Lung (tissue), 12 donors: Measurements from ENCODE around the gene RAB11FIP2. TPM values are rescaled to one million over a fixed set of nuclear protein-coding genes. Genes with fewer than 3 reads are reported as not detected.

Source experiments
- ATAC-seq: fragments of 200-7000 bp; cut with Tn5 transposase; one replicate; pipeline ENCODE4 v1.9.1; 2020; ENCODE audit warnings: moderate number of reproducible peaks; ENCODE audit not compliant: insufficient read depth, low FRiP score
- DNase-seq, 3 donors: peaks; one replicate each; pipeline ENCODE4 v3.0.0-alpha.2; 2013 to 2017
- H3K27ac ChIP-seq, 2 donors: one replicate each; pipeline ENCODE4 v1.5.1; 2013; ENCODE audit warnings: mild to moderate bottlenecking in 2 of 2, moderate library complexity in 2 of 2, control low read depth in 1 of 2, inconsistent platforms in 1 of 2, low read depth in 1 of 2, low read length in 1 of 2
- H3K27me3 ChIP-seq, 3 donors: one replicate each; pipeline ENCODE4 v1.5.1; 2013; ENCODE audit warnings: low read length in 2 of 3; ENCODE audit not compliant: control insufficient read depth in 3 of 3, insufficient read depth in 3 of 3
- H3K36me3 ChIP-seq, 4 donors: one replicate each; pipeline ENCODE4 v1.5.1; 2013; ENCODE audit warnings: low read length in 4 of 4, mild to moderate bottlenecking in 1 of 4, moderate library complexity in 1 of 4; ENCODE audit not compliant: control insufficient read depth in 4 of 4, insufficient read depth in 4 of 4
- H3K4me1 ChIP-seq, 5 donors: one replicate each; pipeline ENCODE4 v1.5.1; 2013; ENCODE audit warnings: low read length in 5 of 5, mild to moderate bottlenecking in 2 of 5, moderate library complexity in 1 of 5; ENCODE audit not compliant: control insufficient read depth in 5 of 5, insufficient read depth in 5 of 5
- H3K4me3 ChIP-seq: one replicate; pipeline ENCODE4 v1.5.1; 2013; ENCODE audit warnings: mild to moderate bottlenecking, control low read depth, moderate library complexity
- H3K9ac ChIP-seq, 2 donors: one replicate each; pipeline ENCODE4 v1.5.1; 2013; ENCODE audit warnings: low read length in 2 of 2, control low read depth in 1 of 2; ENCODE audit not compliant: insufficient read depth in 1 of 2
- H3K9me3 ChIP-seq, 4 donors: one replicate each; pipeline ENCODE4 v1.5.1; 2013; ENCODE audit warnings: low read length in 3 of 4, mild to moderate bottlenecking in 1 of 4, moderate library complexity in 1 of 4; ENCODE audit not compliant: control insufficient read depth in 4 of 4, insufficient read depth in 3 of 4
- CTCF ChIP-seq: IDR thresholded peaks from 2 replicates; pipeline ENCODE4 v1.5.1; 2012; ENCODE audit warnings: mild to moderate bottlenecking; ENCODE audit errors: control extremely low read depth, extremely low read depth
- WGBS, 2 donors: extraction: QIAGEN DNeasy Blood & Tissue Kit; methylation state at CpG; one replicate each; pipeline ENCODE4 v1.1.7; 2013; 5-methylcytosine and 5-hydroxymethylcytosine counted together
- polyA plus RNA-seq, 2 donors: library from polyadenylated mRNA; stranded (reverse); fragments of 200-250 nt; gene quantifications; one replicate each; pipeline ENCODE4 v1.2.1, GENCODE V29; 2013
- total RNA-seq, 2 donors: library from RNA; depleted of rRNA in 1 of 2; stranded (reverse); fragments of >200 nt in 1 of 2; gene quantifications; one replicate each; pipeline ENCODE4 v1.2.1, GENCODE V29; 2014 to 2021
- donor health status: control.
- donor health status: control.
- donor health status: Bipolar disorder and iron deficiency.
- donor health status: healthy.
- donor health status: DM: yes; HTN: yes; CAD: no.

Gene RAB11FIP2
- total and polyA plus RNA-seq, 4 donors = 4.2 to 52.4 (median 12.8) TPM

GRCh38 chr10:118003126-118003525 is 43.6 kb downstream of the RAB11FIP2 start:
- no peaks in the 10 kb centered on the region for H3K4me1 ChIP-seq
- no peak for TF ChIP-seq CTCF
- no peak for ATAC-seq
- no peak for DNase-seq
- peaks cover under 1 to 9% (median 5%) of the 10 kb centered on the region in 4 donors for H3K36me3 ChIP-seq
- no peaks in the 10 kb centered on the region for H3K27me3 ChIP-seq
- H3K27ac ChIP-seq = no peak overlapping the region
- H3K9ac ChIP-seq = no peak overlapping the region
- H3K9me3 ChIP-seq = no peaks in the 10 kb centered on the region
- 54 to 73% methylated on average over 1 of the region's 1 CpG for WGBS, 2 donors
- no peak overlapping the region for H3K4me3 ChIP-seq

GRCh38 chr10:118002581-118002980 is 44.2 kb downstream of the RAB11FIP2 start:
- WGBS, 2 donors = 71 to 86% methylated on average over 6 of the region's 6 CpGs
- Histone ChIP-seq H3K9me3 (no peaks in the 10 kb centered on the region), H3K9ac (no peak overlapping the region), H3K36me3 (peaks cover 0 to 9% (median 3%) of the 10 kb centered on the region in 4 donors), H3K27me3 (no peaks in the 10 kb centered on the region), H3K4me1 (no peaks in the 10 kb centered on the region), H3K27ac (no peak overlapping the region), H3K4me3 (no peak overlapping the region)
- no peak for TF ChIP-seq CTCF
- DNase-seq = no peak
- no peak for ATAC-seq

- no peak for DNase-seq
- no peak for TF ChIP-seq CTCF
- no peak overlapping the region for H3K4me3 ChIP-seq
- no peaks in the 10 kb centered on the region for H3K4me1 ChIP-seq
- 88 to 100% methylated on average over 1 of the region's 1 CpG for WGBS, 2 donors
- H3K9ac ChIP-seq = no peak overlapping the region
- ATAC-seq = no peak
- H3K27ac ChIP-seq = no peak overlapping the region
- peaks cover 0 to 9% (median under 1%) of the 10 kb centered on the region in 4 donors for H3K36me3 ChIP-seq
- H3K27me3 ChIP-seq = no peaks in the 10 kb centered on the region
- no peaks in the 10 kb centered on the region for H3K9me3 ChIP-seq
Observed at GRCh38 chr10:117997673-117998072, 49.1 kb downstream of the RAB11FIP2 start.

- Histone ChIP-seq H3K4me1 (no peaks in the 10 kb centered on the region), H3K4me3 (no peak overlapping the region), H3K9me3 (no peaks in the 10 kb centered on the region), H3K36me3 (peaks cover 0 to 9% (median 0%) of the 10 kb centered on the region in 4 donors), H3K27ac (no peak overlapping the region), H3K27me3 (no peaks in the 10 kb centered on the region), H3K9ac (no peak overlapping the region)
- TF ChIP-seq CTCF = no peak
- no peak for DNase-seq
- ATAC-seq = no peak
- 93 to 96% methylated on average over 1 of the region's 1 CpG for WGBS, 2 donors
Observed at GRCh38 chr10:117996709-117997108, 50.0 kb downstream of the RAB11FIP2 start.
